Upper lobe of left lung (tissue), 6 donors: ENCODE results near the gene HCFC1R1. TPM values are rescaled to one million over a fixed set of nuclear protein-coding genes. Genes with fewer than 3 reads are reported as not detected.

Experiments used
- ATAC-seq, 2 donors: fragments of 200-7000 bp; cut with Tn5 transposase; one replicate each; pipeline ENCODE4 v1.9.1; 2022; ENCODE audit warnings: mild to moderate bottlenecking in 2 of 2, moderate library complexity in 2 of 2; ENCODE audit not compliant: low FRiP score in 2 of 2
- DNase-seq, 2 donors: peaks; one replicate each; pipeline ENCODE4 v3.0.0-alpha.2; 2019 to 2020
- H3K27ac ChIP-seq, 4 donors: fragments of 200-600 bp; sonication (generic); one replicate each; pipeline ENCODE4 v1.5.1; 2016 to 2019
- H3K27me3 ChIP-seq, 4 donors: fragments of 200-600 bp; sonication (generic); one replicate each; pipeline ENCODE4 v1.5.1; 2017 to 2019
- H3K36me3 ChIP-seq, 4 donors: fragments of 200-600 bp; sonication (generic); one replicate each; pipeline ENCODE4 v1.5.1; 2016 to 2019
- H3K4me1 ChIP-seq, 4 donors: fragments of 200-600 bp; sonication (generic); one replicate each; pipeline ENCODE4 v1.5.1; 2018 to 2019
- H3K4me3 ChIP-seq, 4 donors: fragments of 200-600 bp; sonication (generic); one replicate each; pipeline ENCODE4 v1.5.1; 2017 to 2019; ENCODE audit warnings: mild to moderate bottlenecking in 2 of 4, moderate library complexity in 1 of 4
- H3K9me3 ChIP-seq, 4 donors: fragments of 200-600 bp; sonication (generic); one replicate each; pipeline ENCODE4 v1.5.1; 2018 to 2019
- EP300 ChIP-seq, 4 donors: sonication (generic); formaldehyde crosslinking; IDR thresholded peaks; one replicate each; pipeline ENCODE4 v1.5.1; 2017; ENCODE audit warnings: antibody characterized with exemption in 4 of 4, control low read depth in 2 of 4
- POLR2A ChIP-seq, 4 donors: fragments of 450-650 bp; IDR thresholded peaks; one replicate each; pipeline ENCODE4 v1.5.1; 2016 to 2017; ENCODE audit warnings: antibody characterized with exemption in 4 of 4, mild to moderate bottlenecking in 2 of 4
- POLR2AphosphoS5 ChIP-seq, 2 donors: sonication (generic); formaldehyde crosslinking; IDR thresholded peaks; one replicate each; pipeline ENCODE4 v1.5.1; 2017; ENCODE audit warnings: antibody characterized with exemption in 2 of 2
- WGBS, 2 donors: methylation state at CpG; one replicate each; pipeline ENCODE4 v1.1.5; 2017 to 2018; 5-methylcytosine and 5-hydroxymethylcytosine counted together
- total RNA-seq, 6 donors: library from RNA; depleted of rRNA in 4 of 6; stranded (reverse); fragments of >200 nt in 4 of 6; gene quantifications; one replicate each; pipeline versions ENCODE4 v1.1.0 to v1.2.1, GENCODE V29; 2016 to 2021
- TF ChIP-seq, protein P1 (sequence below), 6 experiments: fragments of 450-650 bp in 4 of 6; fragments of 200-600 bp in 2 of 6; sonication (generic) in 2 of 6; IDR thresholded peaks; one replicate each; pipeline ENCODE4 v1.5.1; 2016 to 2019; ENCODE audit warnings: antibody characterized with exemption in 6 of 6
- donor health status: DM: no; HTN: no; CAD: no; lungs with moderate emphysema.
- donor health status: DM: no; HTN: yes; CAD: no; lungs with severe emphysema.

HCFC1R1 gene
- total RNA-seq, 6 donors from 2014 or later: 28.3 to 85.1 (median 42.2) TPM

DNA sequence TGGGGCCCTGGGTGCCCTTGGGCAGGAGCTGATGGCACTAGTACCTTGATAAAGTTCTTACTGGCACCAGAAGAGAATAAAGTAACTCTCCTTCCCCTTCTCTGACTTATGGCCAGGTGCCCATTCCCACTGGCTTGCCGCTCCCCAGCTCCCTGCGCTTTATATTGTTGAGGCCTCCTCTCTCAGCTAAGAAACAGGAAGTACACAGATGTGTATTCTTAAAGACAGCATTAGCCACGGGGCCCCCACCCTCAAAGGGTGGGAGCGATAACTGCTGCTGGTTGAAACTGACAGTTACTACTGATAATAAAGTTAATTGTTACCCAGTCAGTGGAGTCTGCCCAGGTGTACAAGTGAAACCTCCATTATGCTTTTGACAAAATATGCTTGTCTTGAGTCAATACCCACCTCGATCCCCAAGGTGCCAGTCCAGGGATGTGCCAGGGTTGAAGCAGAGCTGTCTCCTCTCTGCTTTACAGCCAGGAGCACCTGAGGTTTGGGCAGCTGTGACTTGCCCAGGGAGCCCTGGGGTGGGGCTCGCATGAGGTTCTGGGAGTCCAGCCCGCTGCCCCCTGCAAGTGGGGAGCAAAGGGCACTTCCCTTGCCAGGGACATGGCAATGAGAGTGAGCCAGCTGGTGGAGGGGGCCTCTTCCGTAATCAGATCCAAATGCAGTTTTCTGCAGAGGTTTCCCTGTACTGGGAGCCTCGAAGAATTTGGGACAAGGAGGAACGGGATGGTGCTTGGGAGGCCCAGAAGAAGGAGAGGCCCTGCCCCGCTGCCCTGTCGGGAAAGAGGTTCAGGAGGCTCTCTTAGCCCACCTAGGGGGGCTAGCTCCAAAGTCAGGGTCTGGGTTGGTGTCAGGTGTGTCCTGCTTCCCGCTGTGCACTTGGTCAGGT is 16.4 kb downstream of the HCFC1R1 start:
- DNase-seq (no peak), ATAC-seq (no peak)
- WGBS, 2 donors: 51 to 55% methylated on average over 11 to 13 of the region's 13 CpGs

DNA sequence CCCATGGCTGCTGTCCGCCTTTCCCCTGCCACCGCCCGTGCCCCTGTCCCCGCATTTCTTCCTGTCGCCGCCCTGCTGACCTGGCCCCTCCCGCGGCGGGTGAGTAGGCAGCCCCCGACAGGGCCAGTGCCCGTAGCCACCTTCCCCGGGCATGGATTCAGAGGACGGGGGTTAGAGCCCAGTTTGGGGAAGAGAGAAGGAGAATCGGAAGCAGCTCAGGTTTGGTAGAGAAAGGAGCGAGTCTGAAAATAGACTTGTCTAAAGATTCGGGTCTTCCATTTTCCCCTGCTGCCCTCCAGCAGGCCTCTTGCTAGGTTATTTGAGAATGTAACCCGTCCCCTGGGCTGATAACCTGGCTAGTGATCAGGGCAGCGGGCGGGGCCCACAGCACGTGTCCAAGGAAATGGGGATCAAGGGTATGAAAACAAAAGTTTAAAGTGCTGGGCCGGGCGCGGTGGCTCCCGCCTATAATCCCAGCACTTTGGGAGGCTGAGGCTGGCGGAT is 18.9 kb downstream of the HCFC1R1 start:
- Histone ChIP-seq H3K27me3 (no peaks in the 10 kb centered on the region), H3K27ac (peak overlapping the region; percentile 49 to 86 (median 74)), H3K4me1 (peaks cover 20 to 46% (median 29%) of the 10 kb centered on the region in 4 donors), H3K9me3 (no peaks in the 10 kb centered on the region), H3K4me3 (peak overlapping the region in 3 of 4 donors; percentile 46 to 51 (median 49)), H3K36me3 (no peaks in the 10 kb centered on the region)
- ATAC-seq (no peak), DNase-seq (peak in 1 of 2 donors; percentile 82)
- 8 to 15% methylated on average over 19 to 25 of the region's 25 CpGs for whole genome bisulfite sequencing, 2 donors
- TF ChIP-seq, protein P1, sequence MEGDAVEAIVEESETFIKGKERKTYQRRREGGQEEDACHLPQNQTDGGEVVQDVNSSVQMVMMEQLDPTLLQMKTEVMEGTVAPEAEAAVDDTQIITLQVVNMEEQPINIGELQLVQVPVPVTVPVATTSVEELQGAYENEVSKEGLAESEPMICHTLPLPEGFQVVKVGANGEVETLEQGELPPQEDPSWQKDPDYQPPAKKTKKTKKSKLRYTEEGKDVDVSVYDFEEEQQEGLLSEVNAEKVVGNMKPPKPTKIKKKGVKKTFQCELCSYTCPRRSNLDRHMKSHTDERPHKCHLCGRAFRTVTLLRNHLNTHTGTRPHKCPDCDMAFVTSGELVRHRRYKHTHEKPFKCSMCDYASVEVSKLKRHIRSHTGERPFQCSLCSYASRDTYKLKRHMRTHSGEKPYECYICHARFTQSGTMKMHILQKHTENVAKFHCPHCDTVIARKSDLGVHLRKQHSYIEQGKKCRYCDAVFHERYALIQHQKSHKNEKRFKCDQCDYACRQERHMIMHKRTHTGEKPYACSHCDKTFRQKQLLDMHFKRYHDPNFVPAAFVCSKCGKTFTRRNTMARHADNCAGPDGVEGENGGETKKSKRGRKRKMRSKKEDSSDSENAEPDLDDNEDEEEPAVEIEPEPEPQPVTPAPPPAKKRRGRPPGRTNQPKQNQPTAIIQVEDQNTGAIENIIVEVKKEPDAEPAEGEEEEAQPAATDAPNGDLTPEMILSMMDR (IDR thresholded peaks at IDR 0.05): no peak
- TF ChIP-seq POLR2A (IDR thresholded peaks at IDR 0.05): peak in 1 of 4 donors; percentile 50
- peak in 1 of 2 donors; percentile 48 for TF ChIP-seq POLR2AphosphoS5 (IDR thresholded peaks at IDR 0.05)
- no peak for TF ChIP-seq EP300 (IDR thresholded peaks at IDR 0.05)

More for the DNA sequence above, 16.4 kb downstream of the HCFC1R1 start:
- peak overlapping the region; percentile 35 to 78 (median 74) for H3K27ac ChIP-seq
- H3K4me3 ChIP-seq: peak overlapping the region in 1 of 4 donors; percentile 26
- peaks cover 23 to 62% (median 36%) of the 10 kb centered on the region in 4 donors for H3K4me1 ChIP-seq
- no peaks in the 10 kb centered on the region for H3K36me3 ChIP-seq
- no peaks in the 10 kb centered on the region for H3K27me3 ChIP-seq
- TF ChIP-seq POLR2AphosphoS5 (IDR thresholded peaks at IDR 0.05): no peak
- TF ChIP-seq, protein P1 (IDR thresholded peaks at IDR 0.05): no peak
- no peaks in the 10 kb centered on the region for H3K9me3 ChIP-seq

DNA sequence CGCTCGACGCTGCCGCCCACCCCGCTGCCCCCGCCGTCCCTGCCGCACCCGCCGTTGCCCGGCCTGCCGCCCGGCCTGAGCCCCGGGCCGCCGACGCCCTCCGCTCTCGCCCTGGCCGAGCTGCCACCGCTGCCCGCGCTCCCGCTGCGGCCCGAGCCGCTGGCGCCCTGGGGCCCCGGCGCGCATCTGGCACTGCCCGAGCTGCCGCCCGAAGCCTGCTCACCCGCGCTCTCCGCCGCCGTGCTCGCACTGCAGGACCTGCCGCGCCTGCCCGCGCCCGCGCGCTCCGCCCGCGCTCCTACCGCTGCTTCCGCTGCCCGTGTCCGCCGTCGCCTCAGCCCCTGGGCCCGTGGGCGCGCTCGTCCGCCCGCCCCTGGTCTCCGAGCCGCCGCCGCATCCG is 19.4 kb downstream of the HCFC1R1 start:
- peak overlapping the region in 1 of 4 donors; percentile 86 for H3K27ac ChIP-seq
- H3K36me3 ChIP-seq: no peaks in the 10 kb centered on the region
- DNase-seq (no peak), ATAC-seq (no peak)
- H3K4me3 ChIP-seq: peak overlapping the region in 3 of 4 donors; percentile 46 to 51 (median 49)
- H3K27me3 ChIP-seq: no peaks in the 10 kb centered on the region
- no peaks in the 10 kb centered on the region for H3K9me3 ChIP-seq
- TF ChIP-seq POLR2AphosphoS5 (IDR thresholded peaks at IDR 0.05) (no peak), POLR2A (IDR thresholded peaks at IDR 0.05) (no peak), EP300 (IDR thresholded peaks at IDR 0.05) (no peak)
- TF ChIP-seq, protein P1 (IDR thresholded peaks at IDR 0.05): no peak
- WGBS, 2 donors: 7% methylated on average over 3 of the region's 67 CpGs; no CpG with 5 or more reads in 1 of the 2 donors
- peaks cover 20 to 40% (median 27%) of the 10 kb centered on the region in 4 donors for H3K4me1 ChIP-seq

DNA sequence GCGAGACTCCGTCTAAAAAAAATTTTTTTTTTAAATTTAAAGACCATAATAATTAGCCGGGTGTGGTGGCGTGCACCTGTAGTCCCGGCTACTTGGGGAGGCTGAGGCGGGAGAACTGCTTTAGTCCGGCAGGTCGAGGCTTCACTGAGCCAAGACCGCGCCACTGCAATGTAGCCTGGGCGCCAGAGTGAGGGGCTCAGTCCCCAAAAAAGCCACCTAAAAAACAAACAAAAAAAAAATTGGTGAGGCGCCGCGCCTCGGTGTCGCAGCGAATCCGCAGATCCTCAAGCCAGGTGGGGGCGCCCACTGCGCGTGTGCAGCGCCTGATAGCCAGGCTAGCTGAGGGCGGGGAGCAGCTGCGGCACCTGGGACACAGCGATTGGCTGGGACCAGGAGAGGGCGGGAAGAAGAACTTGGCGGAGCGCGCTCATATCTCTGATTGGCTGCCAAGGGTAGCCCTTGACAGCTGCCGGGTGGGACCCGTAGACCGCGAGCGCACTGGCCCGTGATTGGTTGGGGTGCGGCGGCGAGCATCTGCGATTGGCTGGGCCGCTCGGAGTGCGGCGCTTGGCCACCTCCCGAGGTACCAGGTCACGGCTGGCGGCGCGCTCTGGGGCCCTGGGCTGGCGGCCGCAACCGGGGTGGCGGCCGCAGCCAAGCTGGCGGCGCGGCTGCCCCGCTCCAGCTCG is 20.0 kb downstream of the HCFC1R1 start:
- no peaks in the 10 kb centered on the region for H3K27me3 ChIP-seq
- H3K4me1 ChIP-seq: peaks cover 20 to 35% (median 23%) of the 10 kb centered on the region in 4 donors
- TF ChIP-seq, protein P1 (IDR thresholded peaks at IDR 0.05): peak in 4 of 6 experiments; percentile 35 to 88 (median 53)
- TF ChIP-seq EP300 (IDR thresholded peaks at IDR 0.05) (no peak), POLR2AphosphoS5 (IDR thresholded peaks at IDR 0.05) (peak in 1 of 2 donors; percentile 41), POLR2A (IDR thresholded peaks at IDR 0.05) (peak in 1 of 4 donors; percentile 72)
- H3K36me3 ChIP-seq: no peaks in the 10 kb centered on the region
- ATAC-seq (peak; percentile 98), DNase-seq (peak; percentile 98 to 99)
- WGBS, 2 donors: 12 to 24% methylated on average over 18 to 38 of the region's 58 CpGs
- H3K9me3 ChIP-seq: no peaks in the 10 kb centered on the region
- H3K4me3 ChIP-seq: peak overlapping the region in 3 of 4 donors; percentile 45 to 51 (median 46)
- peak overlapping the region in 1 of 4 donors; percentile 86 for H3K27ac ChIP-seq
